Neural progenitor cell (in vitro differentiated cells): ENCODE data around the gene PHB1. TPM values are rescaled to one million over a fixed set of nuclear protein-coding genes. Genes with fewer than 3 reads are reported as not detected.

Experiments
- DNase-seq: peaks from one replicate; pipeline ENCODE4 v3.0.0-alpha.2; 2016; ENCODE audit warnings: low spot score
- H2AFZ ChIP-seq: fragments of 200-600 bp; sonication (generic); replicated peaks from 2 replicates; pipeline ENCODE4 v1.6.1; 2016; ENCODE audit warnings: antibody characterized with exemption
- H3F3A ChIP-seq: fragments of 200-600 bp; sonication (generic); 2 replicates; pipeline ENCODE4 v1.6.1; 2016; ENCODE audit warnings: antibody characterized with exemption, low read depth
- H3K27ac ChIP-seq: fragments of 200-600 bp; sonication (generic); 2 replicates; pipeline ENCODE4 v1.5.1; 2016; ENCODE audit warnings: mild to moderate bottlenecking
- H3K27me3 ChIP-seq: fragments of 200-600 bp; sonication (generic); 2 replicates; pipeline ENCODE4 v1.6.1; 2016; ENCODE audit warnings: mild to moderate bottlenecking, moderate library complexity
- H3K36me3 ChIP-seq: fragments of 200-600 bp; sonication (generic); 2 replicates; pipeline ENCODE4 v1.5.1; 2016
- H3K4me1 ChIP-seq: fragments of 200-600 bp; sonication (generic); 2 replicates; pipeline ENCODE4 v1.6.1; 2016; ENCODE audit warnings: mixed run types
- H3K4me2 ChIP-seq: fragments of 200-600 bp; sonication (generic); 2 replicates; pipeline ENCODE4 v1.6.1; 2016
- H3K4me3 ChIP-seq: fragments of 200-600 bp; sonication (generic); 2 replicates; pipeline ENCODE4 v1.5.1; 2016
- H3K79me2 ChIP-seq: fragments of 200-600 bp; sonication (generic); 2 replicates; pipeline ENCODE4 v1.6.1; 2016; ENCODE audit warnings: low read depth
- H3K9ac ChIP-seq: fragments of 200-600 bp; sonication (generic); 2 replicates; pipeline ENCODE4 v1.6.1; 2016
- H3K9me3 ChIP-seq: fragments of 200-600 bp; sonication (generic); 2 replicates; pipeline ENCODE4 v1.5.1; 2016; ENCODE audit warnings: low read depth
- H4K20me1 ChIP-seq: fragments of 200-600 bp; sonication (generic); 2 replicates; pipeline ENCODE4 v1.6.1; 2016; ENCODE audit warnings: low read depth
- H3K27ac Mint-ChIP-seq: 3 replicates; pipeline ENCODE4 v1.8.0; 2021; ENCODE audit warnings: mixed read lengths
- H3K27me3 Mint-ChIP-seq: 2 replicates; pipeline ENCODE4 v1.8.0; 2022; ENCODE audit warnings: low read depth, mild to moderate bottlenecking, inconsistent platforms, moderate library complexity, mixed read lengths; ENCODE audit not compliant: insufficient read depth
- H3K36me3 Mint-ChIP-seq: 3 replicates; pipeline ENCODE4 v1.8.0; 2021; ENCODE audit warnings: mixed read lengths
- H3K4me1 Mint-ChIP-seq: 3 replicates; pipeline ENCODE4 v1.8.0; 2021; ENCODE audit warnings: mixed read lengths
- H3K4me3 Mint-ChIP-seq: 3 replicates; pipeline ENCODE4 v1.8.0; 2021; ENCODE audit warnings: mild to moderate bottlenecking, moderate library complexity, mixed read lengths
- H3K9me3 Mint-ChIP-seq: 3 replicates; pipeline ENCODE4 v1.8.0; 2020; ENCODE audit warnings: mixed read lengths
- EZH2 ChIP-seq: fragments of 200-600 bp; sonication (generic); IDR thresholded peaks from 2 replicates; pipeline ENCODE4 v1.6.1; 2017; ENCODE audit warnings: antibody characterized with exemption, mild to moderate bottlenecking, moderate library complexity
- EZH2phosphoT487 ChIP-seq: fragments of 200-600 bp; sonication (generic); IDR thresholded peaks from 2 replicates; pipeline ENCODE4 v1.6.1; 2017; ENCODE audit warnings: antibody characterized with exemption
- total RNA-seq: library from RNA; depleted of rRNA; stranded (reverse); fragments of >200 nt; gene quantifications from 2 replicates; pipeline ENCODE4 v1.2.3, GENCODE V29; 2015; ENCODE audit warnings: low replicate concordance
- TF ChIP-seq, protein P1 (sequence below): fragments of 200-600 bp; sonication (generic); IDR thresholded peaks from 2 replicates; pipeline ENCODE4 v1.5.1; 2017; ENCODE audit warnings: antibody characterized with exemption, mild to moderate bottlenecking

PHB1 gene
- total RNA-seq, 1 donor from 2014 or later: 126 TPM

- Histone ChIP-seq H2AFZ (no peak overlapping the region), H3K4me1 (no peaks in the 10 kb centered on the region), H3K9ac (no peak overlapping the region), H3K79me2 (no peaks in the 10 kb centered on the region), H3K27me3 (no peaks in the 10 kb centered on the region), H3K36me3 (no peaks in the 10 kb centered on the region), H3F3A (no peaks in the 10 kb centered on the region), H3K4me2 (no peak overlapping the region), H3K9me3 (no peaks in the 10 kb centered on the region), H4K20me1 (no peaks in the 10 kb centered on the region), H3K4me3 (no peak overlapping the region), H3K27ac (no peak overlapping the region)
- H3K36me3 Mint-ChIP-seq: no peaks in the 10 kb centered on the region
- H3K27ac Mint-ChIP-seq: no peak overlapping the region
- H3K27me3 Mint-ChIP-seq: peaks cover 12% of the 10 kb centered on the region
- H3K9me3 Mint-ChIP-seq: no peaks in the 10 kb centered on the region
- no peak overlapping the region for H3K4me3 Mint-ChIP-seq
- no peak for DNase-seq
- TF ChIP-seq EZH2 (no peak), EZH2phosphoT487 (no peak)
- TF ChIP-seq, protein P1, sequence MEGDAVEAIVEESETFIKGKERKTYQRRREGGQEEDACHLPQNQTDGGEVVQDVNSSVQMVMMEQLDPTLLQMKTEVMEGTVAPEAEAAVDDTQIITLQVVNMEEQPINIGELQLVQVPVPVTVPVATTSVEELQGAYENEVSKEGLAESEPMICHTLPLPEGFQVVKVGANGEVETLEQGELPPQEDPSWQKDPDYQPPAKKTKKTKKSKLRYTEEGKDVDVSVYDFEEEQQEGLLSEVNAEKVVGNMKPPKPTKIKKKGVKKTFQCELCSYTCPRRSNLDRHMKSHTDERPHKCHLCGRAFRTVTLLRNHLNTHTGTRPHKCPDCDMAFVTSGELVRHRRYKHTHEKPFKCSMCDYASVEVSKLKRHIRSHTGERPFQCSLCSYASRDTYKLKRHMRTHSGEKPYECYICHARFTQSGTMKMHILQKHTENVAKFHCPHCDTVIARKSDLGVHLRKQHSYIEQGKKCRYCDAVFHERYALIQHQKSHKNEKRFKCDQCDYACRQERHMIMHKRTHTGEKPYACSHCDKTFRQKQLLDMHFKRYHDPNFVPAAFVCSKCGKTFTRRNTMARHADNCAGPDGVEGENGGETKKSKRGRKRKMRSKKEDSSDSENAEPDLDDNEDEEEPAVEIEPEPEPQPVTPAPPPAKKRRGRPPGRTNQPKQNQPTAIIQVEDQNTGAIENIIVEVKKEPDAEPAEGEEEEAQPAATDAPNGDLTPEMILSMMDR: no peak
- H3K4me1 Mint-ChIP-seq: peaks cover 9% of the 10 kb centered on the region
These were observed 25.8 kb downstream of the PHB1 start for GRCh38 chr17:49388692-49389513.

- Mint-ChIP-seq H3K27me3 (peaks cover 12% of the 10 kb centered on the region), H3K36me3 (no peaks in the 10 kb centered on the region), H3K9me3 (no peaks in the 10 kb centered on the region), H3K27ac (no peak overlapping the region), H3K4me1 (peaks cover 9% of the 10 kb centered on the region), H3K4me3 (no peak overlapping the region)
- no peak for DNase-seq
- Histone ChIP-seq H3K4me2 (no peak overlapping the region), H3K36me3 (no peaks in the 10 kb centered on the region), H3K27me3 (no peaks in the 10 kb centered on the region), H2AFZ (no peak overlapping the region), H3K79me2 (no peaks in the 10 kb centered on the region), H3K9ac (no peak overlapping the region), H4K20me1 (no peaks in the 10 kb centered on the region), H3K9me3 (no peaks in the 10 kb centered on the region), H3K4me1 (no peaks in the 10 kb centered on the region), H3K4me3 (no peak overlapping the region), H3F3A (no peaks in the 10 kb centered on the region), H3K27ac (no peak overlapping the region)
- TF ChIP-seq EZH2 (no peak), EZH2phosphoT487 (no peak)
- TF ChIP-seq, protein P1: no peak
These were observed 26.4 kb downstream of the PHB1 start for GRCh38 chr17:49388290-49388640.

DNA sequence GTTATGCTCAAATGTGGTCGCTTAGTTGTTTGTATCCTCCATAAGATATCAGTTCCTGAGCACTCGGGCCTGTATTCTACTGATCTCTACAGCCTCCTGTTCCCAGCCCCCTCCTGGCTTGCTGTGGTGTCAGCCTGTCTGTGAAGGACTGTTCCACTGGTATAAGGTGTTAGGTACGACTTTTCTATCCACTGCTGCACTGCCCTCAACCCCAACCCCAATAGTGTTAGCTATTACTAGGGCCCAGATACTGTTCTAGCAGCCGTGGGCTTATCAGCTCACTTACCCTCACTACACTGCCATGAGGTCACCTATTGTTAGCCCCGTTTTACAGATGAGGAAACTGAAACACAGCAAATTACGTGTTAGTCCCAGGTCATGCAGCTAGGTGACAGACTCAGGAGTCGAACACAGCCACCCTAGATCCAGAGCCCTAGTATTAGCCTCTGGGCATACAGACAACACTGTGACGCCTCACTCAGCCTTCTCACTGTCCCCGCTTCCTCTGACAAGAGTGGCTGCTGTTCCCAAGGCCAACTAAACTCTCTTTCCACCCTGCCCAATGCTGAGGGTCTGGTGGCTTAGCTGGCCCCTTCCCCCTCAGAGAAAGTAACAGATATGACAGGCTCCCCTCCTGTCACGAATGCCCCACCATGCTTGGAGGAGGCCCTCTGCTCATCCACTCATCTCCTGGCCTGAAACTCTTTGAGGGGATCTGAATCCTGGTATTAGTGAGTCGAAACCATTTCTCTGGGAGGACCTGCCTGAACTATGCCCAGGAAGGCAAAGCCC is 27.0 kb downstream of the PHB1 start:
- Mint-ChIP-seq H3K27me3 (peaks cover 12% of the 10 kb centered on the region), H3K36me3 (no peaks in the 10 kb centered on the region), H3K4me1 (peaks cover 9% of the 10 kb centered on the region), H3K9me3 (no peaks in the 10 kb centered on the region), H3K27ac (no peak overlapping the region), H3K4me3 (no peak overlapping the region)
- H3F3A ChIP-seq: no peaks in the 10 kb centered on the region
- no peak overlapping the region for H3K9ac ChIP-seq
- H3K27ac ChIP-seq: no peak overlapping the region
- H2AFZ ChIP-seq: peak overlapping the region; percentile 2
- no peaks in the 10 kb centered on the region for H3K4me1 ChIP-seq
- DNase-seq: no peak
- TF ChIP-seq EZH2phosphoT487 (no peak), EZH2 (no peak)
- TF ChIP-seq, protein P1: no peak
- H3K4me3 ChIP-seq: no peak overlapping the region
- no peaks in the 10 kb centered on the region for H3K79me2 ChIP-seq
- no peaks in the 10 kb centered on the region for H3K27me3 ChIP-seq
- no peaks in the 10 kb centered on the region for H4K20me1 ChIP-seq
- H3K4me2 ChIP-seq: no peak overlapping the region
- H3K36me3 ChIP-seq: no peaks in the 10 kb centered on the region
- no peaks in the 10 kb centered on the region for H3K9me3 ChIP-seq
